Measurements from ENCODE around the gene PLS3. TPM values are rescaled to one million over a fixed set of nuclear protein-coding genes. Genes with fewer than 3 reads are reported as not detected.
"Not testable (repeated sequence)": the region's sequence is repeated elsewhere in the genome, so short reads cannot be mapped to it uniquely, and the experiment has no call there.

PLS3 gene
- total RNA-seq: 5.1 TPM

GRCh38 chrX:115560978-115561604, at the start of gene PLS3:
Gene PLS3 (plus strand): TSS chrX:115561174. CDS start chrX:115610251, 49,077 bp downstream.
- DNase-seq (ENCODE audit: low read depth in 2 of 3, low spot score in 2 of 3): peak in 2 of 3 donors; percentile 56 to 67

GRCh38 chrX:115518113-115518512, 42.9 kb upstream of the PLS3 start:
- DNase-seq (ENCODE audit: low read depth in 2 of 3, low spot score in 2 of 3): no peak

- no peak for DNase-seq (ENCODE audit: low read depth in 2 of 3, low spot score in 2 of 3)
These were observed 39.2 kb upstream of the PLS3 start for GRCh38 chrX:115521741-115522140.

- no peak for DNase-seq (ENCODE audit: low read depth in 2 of 3, low spot score in 2 of 3)
These were observed 38.0 kb upstream of the PLS3 start for GRCh38 chrX:115522952-115523351.

GRCh38 chrX:115525486-115525885, 35.5 kb upstream of the PLS3 start:
- DNase-seq (ENCODE audit: low read depth in 2 of 3, low spot score in 2 of 3): no peak

- no peak for DNase-seq (ENCODE audit: low read depth in 2 of 3, low spot score in 2 of 3)
These were observed 29.1 kb upstream of the PLS3 start for GRCh38 chrX:115531818-115532403.

GRCh38 chrX:115533485-115533884, 27.5 kb upstream of the PLS3 start:
- DNase-seq (ENCODE audit: low read depth in 2 of 3, low spot score in 2 of 3): no peak

- DNase-seq (ENCODE audit: low read depth in 2 of 3, low spot score in 2 of 3): no peak
These were observed 26.6 kb upstream of the PLS3 start for GRCh38 chrX:115534383-115534782.

- no peak for DNase-seq (ENCODE audit: low read depth in 2 of 3, low spot score in 2 of 3)
These were observed 25.6 kb upstream of the PLS3 start for GRCh38 chrX:115535421-115535820.

- DNase-seq (ENCODE audit: low read depth in 2 of 3, low spot score in 2 of 3): no peak
These were observed 25.1 kb upstream of the PLS3 start for GRCh38 chrX:115535844-115536243.

- no peak for DNase-seq (ENCODE audit: low read depth in 2 of 3, low spot score in 2 of 3)
These were observed 21.1 kb upstream of the PLS3 start for GRCh38 chrX:115539841-115540240.

- DNase-seq (ENCODE audit: low read depth in 2 of 3, low spot score in 2 of 3): not testable (repeated sequence)
These were observed 19.9 kb upstream of the PLS3 start for GRCh38 chrX:115541045-115541444.

GRCh38 chrX:115547448-115547847, 13.5 kb upstream of the PLS3 start:
- DNase-seq (ENCODE audit: low read depth in 2 of 3, low spot score in 2 of 3): no peak

GRCh38 chrX:115549008-115549407, 12.0 kb upstream of the PLS3 start:
- DNase-seq (ENCODE audit: low read depth in 2 of 3, low spot score in 2 of 3): no peak

- no peak for DNase-seq (ENCODE audit: low read depth in 2 of 3, low spot score in 2 of 3)
These were observed 7.8 kb upstream of the PLS3 start for GRCh38 chrX:115553171-115553570.

GRCh38 chrX:115559672-115560071, 1.3 kb upstream of the PLS3 start:
- DNase-seq (ENCODE audit: low read depth in 2 of 3, low spot score in 2 of 3): no peak

GRCh38 chrX:115560211-115560977, 580 bp upstream of the PLS3 start:
- no peak for DNase-seq (ENCODE audit: low read depth in 2 of 3, low spot score in 2 of 3)

GRCh38 chrX:115561605-115562479, 868 bp downstream of the PLS3 start:
- DNase-seq (ENCODE audit: low read depth in 2 of 3, low spot score in 2 of 3): peak in 1 of 3 donors; percentile 21

GRCh38 chrX:115562480-115562847, 1.5 kb downstream of the PLS3 start:
- DNase-seq (ENCODE audit: low read depth in 2 of 3, low spot score in 2 of 3): no peak

- peak in 1 of 3 donors; percentile 58 for DNase-seq (ENCODE audit: low read depth in 2 of 3, low spot score in 2 of 3)
These were observed 2.7 kb downstream of the PLS3 start for GRCh38 chrX:115563633-115564162.

- no peak for DNase-seq (ENCODE audit: low read depth in 2 of 3, low spot score in 2 of 3)
These were observed 3.3 kb downstream of the PLS3 start for GRCh38 chrX:115564243-115564642.

Measured in hematopoietic multipotent progenitor cell (in vitro differentiated cells).